ENCODE measurements around the gene SORCS2.

Gene SORCS2

GRCh38 chr4:7614350-7614949, 422.1 kb downstream of the SORCS2 start:
- TF ChIP-seq TAF1 (IDR thresholded peaks at IDR 0.05; ENCODE audit: borderline replicate concordance, insufficient read depth, low read length) (no peak), POLR2AphosphoS5 (IDR thresholded peaks at IDR 0.05; ENCODE audit: low read depth, low read length) (no peak), REST (IDR thresholded peaks at IDR 0.05; ENCODE audit: insufficient read depth in 1 of 2, low read depth in 2 of 2, low read length in 2 of 2) (no peak), FOXP2 (optimal IDR thresholded peaks at IDR 0.05; ENCODE audit: borderline replicate concordance, extremely low read depth, extremely low read length, insufficient read depth) (no peak), SIN3A (IDR thresholded peaks at IDR 0.05; ENCODE audit: borderline replicate concordance, insufficient read depth, low read length) (no peak)

GRCh38 chr4:7616193-7616592, 423.9 kb downstream of the SORCS2 start:
- no peak for TF ChIP-seq TAF1 (IDR thresholded peaks at IDR 0.05; ENCODE audit: borderline replicate concordance, insufficient read depth, low read length)
- TF ChIP-seq FOXP2 (optimal IDR thresholded peaks at IDR 0.05; ENCODE audit: borderline replicate concordance, extremely low read depth, extremely low read length, insufficient read depth) = no peak
- no peak for TF ChIP-seq REST (IDR thresholded peaks at IDR 0.05; ENCODE audit: insufficient read depth in 1 of 2, low read depth in 2 of 2, low read length in 2 of 2)
- TF ChIP-seq POLR2AphosphoS5 (IDR thresholded peaks at IDR 0.05; ENCODE audit: low read depth, low read length) = no peak
- TF ChIP-seq SIN3A (IDR thresholded peaks at IDR 0.05; ENCODE audit: borderline replicate concordance, insufficient read depth, low read length) = no peak

GRCh38 chr4:7618361-7618760, 426.0 kb downstream of the SORCS2 start:
- TF ChIP-seq POLR2AphosphoS5 (IDR thresholded peaks at IDR 0.05; ENCODE audit: low read depth, low read length) = no peak
- no peak for TF ChIP-seq SIN3A (IDR thresholded peaks at IDR 0.05; ENCODE audit: borderline replicate concordance, insufficient read depth, low read length)
- no peak for TF ChIP-seq TAF1 (IDR thresholded peaks at IDR 0.05; ENCODE audit: borderline replicate concordance, insufficient read depth, low read length)
- TF ChIP-seq REST (IDR thresholded peaks at IDR 0.05; ENCODE audit: insufficient read depth in 1 of 2, low read depth in 2 of 2, low read length in 2 of 2) = no peak

GRCh38 chr4:7620086-7620813, 427.9 kb downstream of the SORCS2 start:
- TF ChIP-seq TAF1 (IDR thresholded peaks at IDR 0.05; ENCODE audit: borderline replicate concordance, insufficient read depth, low read length) = no peak
- TF ChIP-seq SIN3A (IDR thresholded peaks at IDR 0.05; ENCODE audit: borderline replicate concordance, insufficient read depth, low read length) = no peak
- TF ChIP-seq POLR2AphosphoS5 (IDR thresholded peaks at IDR 0.05; ENCODE audit: low read depth, low read length) = no peak
- no peak for TF ChIP-seq FOXP2 (optimal IDR thresholded peaks at IDR 0.05; ENCODE audit: borderline replicate concordance, extremely low read depth, extremely low read length, insufficient read depth)
- TF ChIP-seq REST (IDR thresholded peaks at IDR 0.05; ENCODE audit: insufficient read depth in 1 of 2, low read depth in 2 of 2, low read length in 2 of 2) = no peak

Data from PFSK-1 (cell line).